HG03342 (cell line): ENCODE measurements around the gene ARL5C.
A peak's percentile ranks its signal among the peaks of the same experiment; 100 is the strongest.
"Not testable (repeated sequence)": the region's sequence is repeated elsewhere in the genome, so short reads cannot be mapped to it uniquely, and the experiment has no call there.

Source experiments
- ATAC-seq: cut with Tn5 transposase; IDR thresholded peaks from one replicate; pipeline ENCODE4 v1.9.1; 2021; ENCODE audit warnings: mild to moderate bottlenecking, moderate library complexity; ENCODE audit not compliant: unreplicated experiment

Gene ARL5C

DNA sequence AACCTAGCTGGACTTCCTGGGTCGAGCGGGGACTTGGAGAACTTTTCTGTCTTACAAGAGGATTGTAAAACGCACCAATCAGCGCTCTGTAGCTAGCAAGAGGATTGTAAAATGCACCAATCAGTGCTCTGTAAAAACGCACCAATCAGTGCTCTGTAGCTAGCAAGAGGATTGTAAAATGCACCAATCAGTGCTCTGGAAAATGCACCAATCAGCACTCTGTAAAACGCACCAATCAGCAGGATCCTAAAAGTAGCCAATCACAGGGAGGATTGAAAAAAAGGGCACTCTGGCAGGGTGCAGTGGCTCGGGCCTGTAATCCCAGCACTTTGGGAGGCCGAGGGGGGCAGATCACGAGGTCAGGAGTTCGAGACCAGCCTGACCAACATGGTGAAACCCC lies 2.5 kb upstream of the ARL5C start:
- ATAC-seq: not testable (repeated sequence)

DNA sequence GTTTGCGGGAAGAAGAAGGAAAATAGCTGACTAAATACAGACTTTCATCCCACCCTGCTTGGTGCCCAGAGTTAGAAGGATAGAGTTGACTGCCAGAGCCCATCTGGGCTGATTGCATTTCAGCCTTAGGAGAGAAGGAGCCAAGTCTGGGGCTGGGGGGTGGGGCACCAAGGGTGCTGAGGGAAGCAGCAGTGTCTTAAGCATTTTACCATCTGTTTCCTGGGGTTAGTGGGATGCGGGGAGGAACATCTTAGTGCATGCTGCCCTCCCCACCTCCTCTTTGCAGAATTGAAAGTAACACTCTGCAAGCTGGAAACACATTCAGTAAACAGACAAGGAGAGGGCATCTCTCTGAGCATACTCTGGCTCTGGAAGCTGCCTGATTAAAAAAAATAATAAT lies 1.5 kb upstream of the ARL5C start:
- no peak for ATAC-seq

DNA sequence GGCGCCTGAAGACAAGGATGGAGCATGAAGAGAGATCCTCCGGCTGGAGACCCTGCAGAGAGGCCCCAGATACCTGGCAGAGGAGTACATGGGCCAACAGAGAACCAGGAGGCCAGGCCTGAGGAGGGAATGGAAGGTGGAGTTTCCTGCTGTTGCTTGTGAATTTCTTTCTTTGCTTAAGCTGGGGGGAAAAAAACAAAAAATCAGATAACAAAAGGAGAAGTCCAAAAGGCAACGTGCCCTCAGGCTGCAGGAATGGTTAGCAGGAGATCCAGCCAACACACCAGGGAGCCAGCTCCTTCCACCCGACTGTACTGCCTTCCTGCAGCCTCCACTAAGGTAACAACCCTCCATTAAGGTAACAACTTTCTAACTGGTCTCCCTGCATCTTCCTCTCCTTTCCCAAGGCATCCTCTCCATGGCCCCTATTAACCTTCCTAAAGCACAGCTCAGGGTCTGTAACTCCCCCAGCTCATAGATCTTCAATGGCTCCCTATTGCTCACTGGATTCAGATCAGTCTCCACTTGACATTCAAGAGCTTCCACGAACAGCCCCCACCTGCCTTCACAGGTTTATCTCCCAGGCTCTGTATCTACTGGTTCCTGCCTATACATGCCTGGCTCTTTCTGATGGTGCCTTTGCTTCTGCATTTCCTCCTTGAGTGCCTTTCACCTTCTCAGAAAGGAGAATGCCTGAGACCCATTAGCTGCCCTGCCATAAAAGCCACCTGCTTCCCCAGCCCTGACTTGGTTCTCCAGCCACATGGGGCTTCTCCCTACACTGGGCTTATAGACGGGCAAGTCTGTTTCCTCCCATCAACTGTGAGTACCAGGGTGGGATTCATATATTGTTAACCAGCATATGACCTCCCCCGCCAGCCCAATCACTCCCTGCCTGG lies 725 bp upstream of the ARL5C start:
- ATAC-seq: no peak

GRCh38 chr17:39165178-39165840 lies 652 bp downstream of the ARL5C start:
- ATAC-seq: no peak

DNA sequence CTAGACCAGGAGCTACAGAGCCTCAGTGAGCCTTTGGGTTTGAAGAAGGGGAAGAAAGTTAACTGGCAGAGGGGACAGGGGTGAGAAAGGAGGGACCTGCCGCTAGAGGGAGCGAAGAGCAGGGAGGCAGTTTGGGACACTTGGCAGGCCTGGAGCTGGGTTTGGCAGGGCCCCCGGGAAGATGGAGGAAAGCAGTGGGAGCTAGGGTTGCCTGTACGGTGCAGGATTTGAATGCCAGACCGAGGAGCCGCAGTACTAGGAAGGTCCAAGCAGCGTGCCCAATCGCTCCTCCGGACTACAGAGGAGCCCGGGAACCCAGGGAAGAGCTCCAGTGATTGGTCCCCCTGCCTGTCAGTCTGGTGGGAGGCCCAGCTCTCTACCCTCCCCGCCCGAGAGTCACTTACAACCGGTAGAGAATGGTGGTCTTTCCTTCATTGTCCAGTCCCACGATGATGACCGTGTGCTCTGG lies 1.3 kb downstream of the ARL5C start:
- ATAC-seq: peak; percentile 65

DNA sequence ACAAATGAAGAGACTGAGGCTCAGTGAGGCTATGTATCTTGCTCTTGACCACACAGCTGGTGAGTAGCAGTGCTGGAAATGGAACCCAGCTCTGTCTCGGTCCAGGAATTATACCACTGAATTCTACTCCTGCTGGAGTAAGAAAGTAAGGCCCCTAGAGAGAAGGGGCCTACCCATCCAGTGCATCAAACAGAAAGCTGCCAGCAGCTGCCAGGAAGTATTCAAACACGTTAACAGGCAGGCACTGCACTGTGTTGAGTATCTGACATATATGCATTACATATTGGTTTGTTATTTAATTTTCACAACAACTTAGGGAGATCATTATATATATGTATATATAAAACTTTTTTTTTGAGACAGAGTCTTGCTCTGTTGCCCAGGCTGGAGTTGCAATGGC lies 4.0 kb downstream of the ARL5C start:
- no peak for ATAC-seq

DNA sequence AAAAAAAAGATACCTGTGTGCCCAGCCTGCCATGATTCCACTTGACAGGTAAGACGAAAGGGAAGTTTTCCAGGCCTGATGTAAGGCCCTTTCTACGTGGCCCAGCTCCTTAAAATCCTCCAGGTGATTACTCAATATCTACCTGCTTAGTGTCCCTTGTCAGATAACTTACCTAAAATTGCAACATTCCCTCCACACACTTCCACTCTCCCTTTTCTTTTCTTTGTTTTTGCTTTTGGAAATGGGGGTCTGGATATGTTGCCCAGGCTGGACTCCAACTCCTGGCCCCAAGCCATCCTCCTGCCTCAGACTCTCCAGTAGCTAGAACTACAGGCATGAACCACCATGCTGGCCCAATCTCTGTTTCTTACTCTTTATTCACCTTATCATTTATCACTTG lies 7.3 kb downstream of the ARL5C start:
- ATAC-seq: no peak

DNA sequence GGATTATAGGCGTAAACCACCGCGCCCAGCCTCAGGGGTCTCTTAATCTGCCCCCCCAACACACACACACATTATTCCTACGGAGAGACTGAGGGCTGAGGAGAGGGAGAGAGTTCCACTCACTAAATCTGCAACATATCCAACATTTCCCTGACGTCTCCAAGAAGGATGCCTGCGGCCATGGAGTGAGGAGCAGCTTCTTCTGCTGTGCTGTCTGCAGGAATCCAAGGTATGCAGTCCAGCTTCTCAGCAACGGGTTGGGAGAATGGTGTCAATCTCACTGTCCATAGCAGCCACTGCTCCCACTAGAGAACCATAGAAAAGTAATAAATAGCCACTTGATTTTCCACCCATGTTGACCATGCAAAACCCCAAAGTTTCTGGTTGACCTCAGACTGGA lies 9.5 kb downstream of the ARL5C start:
- no peak for ATAC-seq

DNA sequence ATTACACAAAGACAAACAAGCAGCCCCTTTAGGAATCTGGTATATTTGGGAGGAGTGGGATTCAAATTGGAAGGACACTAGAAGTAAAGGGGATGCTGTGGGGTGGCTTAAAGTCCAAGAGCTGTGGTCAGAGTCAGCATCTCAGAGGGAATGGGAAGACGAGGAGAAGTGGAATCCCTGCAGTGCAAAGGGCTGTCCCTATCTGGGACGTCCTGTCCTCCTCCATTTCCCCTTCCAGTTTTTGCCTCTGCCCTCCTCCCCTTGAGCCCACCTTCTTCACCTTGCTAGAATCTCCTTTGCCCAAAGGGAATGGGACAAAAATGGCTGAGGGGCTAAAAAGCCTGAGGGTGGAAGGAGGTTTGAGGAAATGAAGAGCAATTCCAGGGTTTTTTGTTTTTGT lies 10.3 kb downstream of the ARL5C start:
- ATAC-seq: no peak

GRCh38 chr17:39153599-39154051 lies 12.3 kb downstream of the ARL5C start:
- ATAC-seq: peak; percentile 44

GRCh38 chr17:39151943-39152818 lies 13.8 kb downstream of the ARL5C start:
- no peak for ATAC-seq

DNA sequence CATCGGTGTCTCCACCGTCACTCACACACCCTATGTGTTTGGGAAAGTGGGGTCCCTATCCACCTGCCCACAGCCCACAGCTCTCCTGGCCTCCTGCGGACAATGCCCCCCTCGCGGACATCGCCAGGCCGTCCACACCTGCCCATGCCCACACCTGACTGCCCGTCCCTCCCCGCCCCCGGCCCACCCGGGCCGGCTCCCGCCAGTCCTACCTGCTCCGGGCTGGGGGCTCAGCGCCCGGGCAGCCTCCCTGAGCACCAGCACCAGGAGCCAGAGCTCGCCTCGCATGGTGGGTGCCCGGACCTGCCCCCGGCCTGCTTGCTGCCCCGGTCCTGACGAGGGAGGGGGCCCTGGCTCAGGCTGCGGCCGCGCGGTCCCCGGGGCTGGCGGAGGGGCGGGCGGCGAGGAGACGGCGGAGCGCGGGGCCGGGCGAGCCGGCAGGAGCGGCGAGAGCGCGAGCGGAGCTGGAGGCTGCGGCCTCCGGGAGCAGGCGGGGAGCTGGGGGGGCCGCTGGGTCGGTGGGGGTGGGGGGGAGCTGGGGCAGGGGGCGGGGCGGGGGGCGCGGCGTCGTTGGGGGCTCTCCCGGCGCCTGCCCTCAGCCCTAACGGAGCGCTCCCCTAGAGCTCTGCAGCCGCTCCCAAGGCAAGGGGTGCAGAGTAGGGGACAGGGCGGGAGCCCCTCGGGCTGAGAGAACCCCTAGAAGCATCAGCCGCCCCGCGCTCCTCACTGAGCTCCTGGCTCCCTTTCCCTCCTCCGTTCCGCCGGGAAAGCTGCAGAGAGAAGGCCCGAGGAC lies 14.6 kb downstream of the ARL5C start, which contains the start of gene PLXDC1:
PLXDC1 (minus strand) TSS at position 488 of the 793 bp plus-strand sequence; CDS start at position 288, 200 bp downstream.
- ATAC-seq: no peak

DNA sequence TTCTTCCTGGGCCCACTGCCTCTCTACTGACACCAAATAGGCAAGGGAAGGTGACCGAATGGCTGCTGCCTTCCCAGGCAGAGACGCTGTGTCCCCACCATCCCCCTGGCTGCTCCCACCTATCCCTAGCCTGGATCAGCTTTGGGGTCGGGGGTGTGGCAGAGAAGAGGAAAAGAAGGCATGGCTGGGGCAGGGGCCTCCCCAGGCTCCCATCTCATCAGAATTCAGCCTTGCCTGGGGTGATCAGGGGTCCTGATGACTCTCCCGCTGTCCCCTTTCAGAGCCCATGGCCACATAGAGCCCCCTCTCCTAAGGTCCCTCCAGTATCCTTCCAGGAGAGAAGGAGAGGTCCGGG lies 15.2 kb downstream of the ARL5C start:
- ATAC-seq: no peak

- ATAC-seq: no peak
These were observed 15.8 kb downstream of the ARL5C start for GRCh38 chr17:39150104-39150634.

GRCh38 chr17:39147221-39148185 lies 18.5 kb downstream of the ARL5C start:
- ATAC-seq: no peak

GRCh38 chr17:39146273-39146672 lies 19.7 kb downstream of the ARL5C start:
- ATAC-seq: no peak

- no peak for ATAC-seq
These were observed 20.8 kb downstream of the ARL5C start for GRCh38 chr17:39145143-39145542.

- no peak for ATAC-seq
These were observed 21.5 kb downstream of the ARL5C start for GRCh38 chr17:39144416-39144840.
